Gastroesophageal sphincter (tissue), 4 donors: ENCODE results near the gene FXYD5. TPM values are rescaled to one million over a fixed set of nuclear protein-coding genes. Genes with fewer than 3 reads are reported as not detected.
A peak's percentile ranks its signal among the peaks of the same experiment; 100 is the strongest.

ENCODE experiments used
- ATAC-seq: fragments of 150-250 bp; one replicate; pipeline ENCODE4 v1.9.1; 2016; ENCODE audit warnings: mild to moderate bottlenecking, moderate library complexity
- H3K27ac ChIP-seq, 4 donors: fragments of 200-600 bp; sonication (generic) in 3 of 4; 1 replicate in 3 of 4; 2 replicates in 1 of 4; pipeline ENCODE4 v1.5.1; 2016 to 2019
- H3K27me3 ChIP-seq: fragments of 200-600 bp; sonication (generic); one replicate; pipeline ENCODE4 v1.5.1; 2019
- H3K36me3 ChIP-seq, 2 donors: fragments of 200-600 bp; sonication (generic); one replicate each; pipeline ENCODE4 v1.5.1; 2019; ENCODE audit warnings: control low read depth in 1 of 2
- H3K4me1 ChIP-seq, 3 donors: fragments of 200-600 bp; sonication (generic); 1 replicate in 2 of 3; 2 replicates in 1 of 3; pipeline ENCODE4 v1.5.1; 2016 to 2019; ENCODE audit warnings: control low read depth in 2 of 3
- H3K4me3 ChIP-seq, 2 donors: fragments of 200-600 bp; sonication (generic); one replicate each; pipeline ENCODE4 v1.5.1; 2019; ENCODE audit warnings: mild to moderate bottlenecking in 1 of 2, moderate library complexity in 1 of 2
- H3K9me3 ChIP-seq, 3 donors: fragments of 200-600 bp; sonication (generic); one replicate each; pipeline ENCODE4 v1.5.1; 2017 to 2019; ENCODE audit warnings: control low read depth in 2 of 3
- EP300 ChIP-seq: sonication (generic); formaldehyde crosslinking; IDR thresholded peaks from one replicate; pipeline ENCODE4 v1.6.1; 2017; ENCODE audit warnings: antibody characterized with exemption, mild to moderate bottlenecking
- POLR2A ChIP-seq, 2 donors: fragments of 450-650 bp; IDR thresholded peaks; one replicate each; pipeline ENCODE4 v1.6.1; 2017; ENCODE audit warnings: antibody characterized with exemption in 2 of 2, mild to moderate bottlenecking in 2 of 2, moderate library complexity in 1 of 2
- POLR2AphosphoS5 ChIP-seq: sonication (generic); formaldehyde crosslinking; IDR thresholded peaks from one replicate; pipeline ENCODE4 v1.6.1; 2017; ENCODE audit warnings: antibody characterized with exemption
- WGBS, 2 donors: methylation state at CpG; one replicate each; pipeline ENCODE4 v1.1.5; 2018; ENCODE audit warnings: low coverage in 1 of 2; 5-methylcytosine and 5-hydroxymethylcytosine counted together
- total RNA-seq, 4 donors: library from RNA; depleted of rRNA; stranded (reverse); fragments of >200 nt; gene quantifications; one replicate each; pipeline ENCODE4 v1.1.0, GENCODE V29; 2016
- TF ChIP-seq, protein P1 (sequence below), 4 experiments: fragments of 200-600 bp in 2 of 4; fragments of 450-650 bp in 2 of 4; sonication (generic) in 1 of 4; IDR thresholded peaks; one replicate each; pipeline ENCODE4 v1.5.1; 2017 to 2019; ENCODE audit warnings: antibody characterized with exemption in 4 of 4, mild to moderate bottlenecking in 2 of 4, moderate library complexity in 2 of 4

FXYD5 gene
- total RNA-seq, 4 donors from 2014 or later = 18.8 to 42.5 (median 33.0) TPM

DNA sequence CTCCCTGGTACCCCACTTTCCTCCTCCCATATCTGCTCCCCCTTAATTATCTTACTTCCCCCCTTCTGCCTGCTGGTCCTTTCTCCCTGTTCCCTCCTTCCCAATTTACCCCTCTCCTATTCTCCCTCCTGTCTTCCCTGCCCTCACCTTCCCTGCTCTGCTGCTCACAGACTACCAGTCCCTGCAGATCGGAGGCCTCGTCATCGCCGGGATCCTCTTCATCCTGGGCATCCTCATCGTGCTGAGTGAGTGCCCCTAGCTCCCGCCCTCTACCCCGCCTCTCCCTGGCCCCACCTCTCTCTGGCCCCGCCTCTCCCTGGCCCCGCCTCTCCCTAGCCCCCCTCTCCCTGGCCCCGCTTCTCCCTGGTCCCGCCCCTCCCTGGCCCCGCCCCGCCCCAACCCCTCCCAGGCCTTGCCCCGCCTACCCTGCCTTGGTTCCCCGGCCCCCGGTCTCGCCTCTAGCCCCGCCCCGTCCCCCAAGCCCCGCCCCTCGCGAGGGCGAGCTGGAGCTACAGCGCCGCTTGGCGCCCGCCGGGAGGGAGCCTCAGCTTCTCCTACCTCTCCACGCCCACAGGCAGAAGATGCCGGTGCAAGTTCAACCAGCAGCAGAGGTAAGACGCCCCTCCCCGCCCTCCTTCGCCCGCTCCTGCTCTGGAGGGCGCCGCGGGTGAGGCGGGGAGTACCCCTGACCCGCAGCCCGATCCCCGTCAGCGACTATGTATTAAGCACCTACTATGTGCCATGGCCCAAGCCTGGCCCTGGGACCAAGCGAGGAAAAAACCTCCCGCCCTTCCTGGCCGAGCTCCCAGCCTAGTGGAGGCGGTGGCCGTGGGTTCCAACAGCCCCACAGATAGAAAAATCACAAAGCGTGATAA, 13.3 kb upstream of the FXYD5 start:
- peak; percentile 64 for ATAC-seq

DNA sequence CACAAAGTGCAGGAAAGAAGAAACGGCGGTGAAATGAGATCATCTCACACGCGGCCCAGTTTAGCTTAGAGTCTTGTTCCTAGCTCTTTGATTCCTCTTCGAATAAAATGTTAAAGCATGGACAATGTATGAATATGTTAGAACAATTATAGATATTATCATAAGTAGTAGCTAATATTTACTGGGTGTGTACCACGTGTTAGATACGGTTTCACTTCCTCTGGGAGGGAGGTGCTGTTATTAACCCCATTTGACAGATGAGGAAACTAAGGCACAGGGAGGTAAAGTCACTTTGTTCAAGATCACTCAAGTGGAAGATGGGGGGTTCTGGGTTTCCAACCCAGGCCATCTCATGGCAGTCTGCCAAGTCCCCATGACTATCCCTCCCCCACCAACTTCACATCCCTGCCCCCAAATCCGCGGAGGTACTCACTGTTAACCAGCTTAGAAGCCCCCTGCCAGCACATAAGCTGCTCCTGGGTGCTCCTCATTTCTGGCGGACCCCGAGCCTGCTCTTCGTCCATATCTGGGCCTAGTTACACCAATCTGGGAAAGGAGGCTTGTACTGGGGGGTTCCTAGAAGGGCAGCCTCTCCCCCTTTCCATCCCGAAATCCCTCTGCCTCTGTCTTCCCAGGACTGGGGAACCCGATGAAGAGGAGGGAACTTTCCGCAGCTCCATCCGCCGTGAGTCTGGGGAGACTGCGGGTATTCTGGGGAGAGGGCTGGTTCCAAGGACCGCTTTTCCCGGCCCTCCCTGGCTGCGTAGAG, 12.5 kb upstream of the FXYD5 start:
- Histone ChIP-seq H3K9me3 (no peaks in the 10 kb centered on the region), H3K36me3 (peaks cover 0 to 3% of the 10 kb centered on the region in 2 donors), H3K27me3 (peaks cover 44% of the 10 kb centered on the region), H3K4me1 (peaks cover 0 to 66% (median 21%) of the 10 kb centered on the region in 3 donors), H3K4me3 (peak overlapping the region in 1 of 2 donors; percentile 38), H3K27ac (peak overlapping the region in 3 of 4 donors; percentile 31 to 69 (median 40))
- no peak for TF ChIP-seq EP300
- TF ChIP-seq, protein P1, sequence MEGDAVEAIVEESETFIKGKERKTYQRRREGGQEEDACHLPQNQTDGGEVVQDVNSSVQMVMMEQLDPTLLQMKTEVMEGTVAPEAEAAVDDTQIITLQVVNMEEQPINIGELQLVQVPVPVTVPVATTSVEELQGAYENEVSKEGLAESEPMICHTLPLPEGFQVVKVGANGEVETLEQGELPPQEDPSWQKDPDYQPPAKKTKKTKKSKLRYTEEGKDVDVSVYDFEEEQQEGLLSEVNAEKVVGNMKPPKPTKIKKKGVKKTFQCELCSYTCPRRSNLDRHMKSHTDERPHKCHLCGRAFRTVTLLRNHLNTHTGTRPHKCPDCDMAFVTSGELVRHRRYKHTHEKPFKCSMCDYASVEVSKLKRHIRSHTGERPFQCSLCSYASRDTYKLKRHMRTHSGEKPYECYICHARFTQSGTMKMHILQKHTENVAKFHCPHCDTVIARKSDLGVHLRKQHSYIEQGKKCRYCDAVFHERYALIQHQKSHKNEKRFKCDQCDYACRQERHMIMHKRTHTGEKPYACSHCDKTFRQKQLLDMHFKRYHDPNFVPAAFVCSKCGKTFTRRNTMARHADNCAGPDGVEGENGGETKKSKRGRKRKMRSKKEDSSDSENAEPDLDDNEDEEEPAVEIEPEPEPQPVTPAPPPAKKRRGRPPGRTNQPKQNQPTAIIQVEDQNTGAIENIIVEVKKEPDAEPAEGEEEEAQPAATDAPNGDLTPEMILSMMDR (IDR thresholded peaks at IDR 0.05) = no peak
- no peak for TF ChIP-seq POLR2A (IDR thresholded peaks at IDR 0.05)
- 23 to 35% methylated on average over 7 of the region's 21 CpGs for WGBS, 2 donors
- ATAC-seq = no peak

More for the DNA sequence above, 13.3 kb upstream of the FXYD5 start:
- WGBS, 2 donors = 4 to 5% methylated on average over 5 to 11 of the region's 48 CpGs
- peaks cover 44% of the 10 kb centered on the region for H3K27me3 ChIP-seq
- TF ChIP-seq POLR2AphosphoS5 (peak; percentile 92), POLR2A (IDR thresholded peaks at IDR 0.05) (peak; percentile 54 to 72), EP300 (no peak)
- TF ChIP-seq, protein P1 (IDR thresholded peaks at IDR 0.05) = peak in 3 of 4 experiments; percentile 37 to 72 (median 44)
- H3K4me3 ChIP-seq = peak overlapping the region; percentile 24 to 57
- peak overlapping the region; percentile 49 to 92 (median 91) for H3K27ac ChIP-seq
- H3K36me3 ChIP-seq = peaks cover 0 to 3% of the 10 kb centered on the region in 2 donors
- H3K9me3 ChIP-seq = no peaks in the 10 kb centered on the region
- H3K4me1 ChIP-seq = peaks cover 0 to 74% (median 21%) of the 10 kb centered on the region in 3 donors

DNA sequence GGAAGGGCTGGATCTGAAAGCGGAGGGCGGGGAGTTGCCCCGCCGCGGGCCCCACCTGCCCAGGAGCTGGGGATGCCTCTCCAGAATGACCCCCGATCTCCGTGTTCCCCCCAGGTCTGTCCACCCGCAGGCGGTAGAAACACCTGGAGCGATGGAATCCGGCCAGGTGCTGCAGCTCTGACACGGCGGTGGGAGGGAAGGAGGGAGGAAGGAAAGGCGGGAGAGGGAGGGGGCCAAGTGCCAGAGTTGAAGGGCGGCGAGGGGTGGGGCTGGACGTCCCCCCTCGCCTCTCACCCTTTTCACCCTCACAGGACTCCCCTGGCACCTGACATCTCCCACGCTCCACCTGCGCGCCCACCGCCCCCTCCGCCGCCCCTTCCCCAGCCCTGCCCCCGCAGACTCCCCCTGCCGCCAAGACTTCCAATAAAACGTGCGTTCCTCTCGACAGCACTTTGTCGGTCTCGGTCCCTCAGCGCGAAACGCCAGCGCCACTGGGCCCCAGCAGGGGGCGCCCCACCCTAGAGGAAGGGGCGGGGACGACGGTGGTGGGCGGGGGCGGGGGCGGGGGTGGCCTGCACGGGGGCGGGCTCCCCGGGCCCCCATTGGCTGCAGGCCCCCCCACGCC, 11.8 kb upstream of the FXYD5 start:
- TF ChIP-seq EP300 = no peak
- TF ChIP-seq, protein P1 (IDR thresholded peaks at IDR 0.05) = peak in 1 of 4 experiments; percentile 78
- Histone ChIP-seq H3K27me3 (peaks cover 44% of the 10 kb centered on the region), H3K4me3 (peak overlapping the region in 1 of 2 donors; percentile 28), H3K4me1 (peaks cover 0 to 60% (median 21%) of the 10 kb centered on the region in 3 donors), H3K27ac (peak overlapping the region in 2 of 4 donors; percentile 31 to 55), H3K36me3 (peaks cover 0 to 3% of the 10 kb centered on the region in 2 donors), H3K9me3 (no peaks in the 10 kb centered on the region)
- no peak for ATAC-seq
- WGBS, 2 donors = 0% methylated on average over 1 of the region's 46 CpGs; no CpG with 5 or more reads in 1 of the 2 donors

DNA sequence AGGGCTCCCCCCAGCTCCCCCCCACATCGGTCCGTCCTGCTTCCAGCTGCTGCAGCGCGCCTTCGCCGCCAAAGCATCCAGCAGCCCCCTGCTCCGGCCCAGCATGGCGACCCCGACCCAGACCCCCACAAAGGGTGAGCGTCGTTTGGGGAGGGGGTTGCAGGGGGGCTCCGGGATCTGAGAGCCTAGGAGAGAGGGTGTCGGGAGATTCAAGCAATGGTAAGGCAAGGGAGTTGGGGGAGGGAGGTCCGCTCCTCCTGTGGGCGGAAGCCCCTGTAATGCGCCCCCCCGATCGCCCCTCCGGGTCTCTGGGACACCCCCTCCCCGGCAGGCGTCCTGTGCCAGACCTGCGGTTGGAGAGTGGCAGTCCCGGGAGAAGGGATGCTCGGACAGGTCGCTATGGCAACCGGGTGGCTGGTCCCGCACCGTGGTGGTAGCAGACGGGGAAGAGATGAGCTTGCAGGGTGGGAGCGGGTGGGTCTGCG, 11.3 kb upstream of the FXYD5 start, which contains the start of gene FXYD7:
Gene FXYD7 (plus strand): TSS at position 25 of the 485 bp plus-strand sequence. CDS start 79 bp downstream, at position 104.
- no peak for ATAC-seq
- WGBS, 2 donors = 20% methylated on average over 1 to 3 of the region's 31 CpGs
- Histone ChIP-seq H3K9me3 (no peaks in the 10 kb centered on the region), H3K36me3 (peaks cover 0 to 3% of the 10 kb centered on the region in 2 donors), H3K4me3 (peak within 1 kb of the TSS in 1 of 2 donors; percentile 38), H3K27me3 (peaks cover 43% of the 10 kb centered on the region), H3K4me1 (peaks cover 0 to 54% (median 21%) of the 10 kb centered on the region in 3 donors), H3K27ac (peak within 1 kb of the TSS in 3 of 4 donors; percentile 31 to 55 (median 40))
- TF ChIP-seq EP300 (no peak), POLR2AphosphoS5 (no peak), POLR2A (IDR thresholded peaks at IDR 0.05) (no peak)
